Purkinje cell (primary cell): ENCODE results near the gene YIPF4. TPM values are rescaled to one million over a fixed set of nuclear protein-coding genes. Genes with fewer than 3 reads are reported as not detected.

ENCODE experiments used
- polyA plus RNA-seq: library from polyadenylated mRNA; unstranded; fragments of >200 nt; fragmentation: Nextera tagmentation; gene quantifications from 2 replicates; pipeline ENCODE4 v1.2.1, GENCODE V29; 2014

YIPF4 gene
- 44.6 and 47.9 TPM in 2 replicates for polyA plus RNA-seq

DNA sequence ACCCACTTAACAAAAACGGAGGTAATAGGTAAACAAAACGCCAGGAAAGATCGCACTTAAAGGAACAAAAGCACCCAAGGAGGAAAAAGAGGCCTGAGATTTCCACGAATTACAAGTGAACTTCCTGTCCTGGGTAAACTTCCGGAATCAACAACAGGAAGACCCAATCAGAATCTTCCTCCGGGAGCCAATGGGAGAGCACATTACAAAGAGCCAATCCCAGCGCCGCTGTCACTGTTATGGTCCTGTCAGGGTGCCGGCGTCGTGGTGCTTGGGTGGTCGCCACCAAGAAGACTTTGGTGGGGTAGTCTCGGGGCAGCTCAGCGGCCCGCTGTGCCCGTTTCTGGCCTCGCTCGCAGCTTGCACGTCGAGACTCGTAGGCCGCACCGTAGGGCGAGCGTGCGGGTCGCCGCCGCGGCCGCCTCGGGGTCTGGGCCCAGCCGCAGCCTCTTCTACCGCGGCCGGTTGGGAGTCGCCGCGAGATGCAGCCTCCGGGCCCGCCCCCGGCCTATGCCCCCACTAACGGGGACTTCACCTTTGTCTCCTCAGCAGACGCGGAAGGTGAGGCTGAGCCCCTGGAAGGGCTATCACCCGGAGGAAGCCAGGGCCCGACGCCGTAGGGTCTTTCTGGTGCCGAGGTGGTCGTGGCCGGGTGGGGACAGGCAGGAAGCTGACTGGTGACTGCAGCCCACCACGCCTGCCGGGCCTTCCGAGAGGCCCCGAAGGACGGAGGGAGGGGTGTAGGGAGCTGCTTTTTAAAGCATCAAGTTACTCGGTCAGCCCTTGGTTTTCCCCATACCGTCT lies at the start of gene YIPF4:
YIPF4 (plus strand) TSS at position 231 of the 804 bp plus-strand sequence; CDS start at position 483, 252 bp downstream.

DNA sequence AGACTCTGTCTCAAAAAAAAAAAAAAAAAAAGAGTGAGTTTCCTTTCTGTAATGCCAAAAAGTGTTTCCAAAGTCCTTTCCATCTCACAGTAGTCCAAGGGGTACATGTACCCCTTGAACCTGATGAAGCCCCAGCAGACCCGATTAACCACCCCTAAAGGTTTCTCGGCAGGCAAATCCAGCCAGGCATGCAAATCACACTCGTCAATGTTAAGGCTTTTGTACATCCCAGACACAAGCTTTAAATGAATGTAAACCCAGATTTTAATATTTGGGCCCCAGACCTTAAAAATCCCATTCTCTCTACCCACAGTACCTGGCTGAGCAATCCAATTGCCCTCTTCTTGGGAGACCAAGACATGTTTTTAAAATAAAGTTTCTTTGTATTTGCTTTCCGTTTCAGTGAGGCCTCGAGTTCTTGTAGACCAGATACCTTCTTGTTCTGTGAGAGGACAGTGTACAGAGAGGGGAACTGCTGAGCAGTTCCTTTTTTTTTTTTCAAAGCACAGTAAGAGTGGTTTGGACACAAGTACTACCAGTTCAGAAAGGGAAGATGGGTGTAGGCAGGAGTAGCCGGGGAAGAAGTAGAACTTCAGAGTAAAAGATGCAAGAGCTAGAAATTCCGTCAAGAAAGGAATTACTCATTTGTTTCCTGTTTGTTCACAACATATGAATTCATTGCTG lies 13.1 kb upstream of the YIPF4 start, which contains the start of gene NLRC4:
NLRC4 (minus strand) TSS at position 465 of the 684 bp plus-strand sequence. CDS start 8,111 bp downstream, outside the sequence.

GRCh38 chr2:32356681-32357317 lies 79.1 kb downstream of the YIPF4 start, which contains the start of gene BIRC6:
TSS of gene BIRC6 (plus strand) at chr2:32357023. CDS start at chr2:32357162, 139 bp downstream.

Other genes with a start within 250 kb of the YIPF4 start
- 365 and 391 TPM in 2 replicates for gene DPY30, start 238.1 kb upstream of the YIPF4 start, polyA plus RNA-seq
- 16.3 and 23.1 TPM in 2 replicates for gene SPAST, start 214.3 kb upstream of the YIPF4 start, polyA plus RNA-seq
- gene SLC30A6, start 112.0 kb upstream of the YIPF4 start, polyA plus RNA-seq, result 22.3 and 26.7 TPM in 2 replicates
- gene NLRC4, start 13.0 kb upstream of the YIPF4 start, polyA plus RNA-seq, result 0.84 and 1.2 TPM in 2 replicates
- gene BIRC6, start 79.1 kb downstream of the YIPF4 start, polyA plus RNA-seq, result 58.5 and 69.3 TPM in 2 replicates